Effector CD4-positive, alpha-beta T cell (primary cell): ENCODE data around the gene MEOX1.
"Not testable (repeated sequence)": the region's sequence is repeated elsewhere in the genome, so short reads cannot be mapped to it uniquely, and the experiment has no call there.

Source experiments
- DNase-seq: peaks from one replicate; pipeline ENCODE4 v3.0.0-alpha.2; 2020

Gene MEOX1

GRCh38 chr17:43615330-43616028 is 46.2 kb downstream of the MEOX1 start:
- no peak for DNase-seq

GRCh38 chr17:43614561-43614960 is 47.2 kb downstream of the MEOX1 start:
- no peak for DNase-seq

GRCh38 chr17:43613917-43614316 is 47.8 kb downstream of the MEOX1 start:
- no peak for DNase-seq

GRCh38 chr17:43612515-43612914 is 49.2 kb downstream of the MEOX1 start:
- DNase-seq: no peak

GRCh38 chr17:43611230-43611969 is 50.3 kb downstream of the MEOX1 start:
- no peak for DNase-seq

GRCh38 chr17:43609613-43610385 is 51.9 kb downstream of the MEOX1 start:
- no peak for DNase-seq

GRCh38 chr17:43608313-43608712 is 53.4 kb downstream of the MEOX1 start:
- DNase-seq: no peak

GRCh38 chr17:43604549-43604948 is 57.2 kb downstream of the MEOX1 start:
- no peak for DNase-seq

- DNase-seq: no peak
Measured at GRCh38 chr17:43603321-43603720, 58.4 kb downstream of the MEOX1 start.

- DNase-seq: not testable (repeated sequence)
Measured at GRCh38 chr17:43602556-43602955, 59.2 kb downstream of the MEOX1 start.

- DNase-seq: no peak
Measured at GRCh38 chr17:43601280-43602039, 60.3 kb downstream of the MEOX1 start.

GRCh38 chr17:43599835-43600234 is 61.9 kb downstream of the MEOX1 start:
- no peak for DNase-seq

GRCh38 chr17:43599046-43599395 is 62.7 kb downstream of the MEOX1 start:
- DNase-seq: no peak

GRCh38 chr17:43598357-43599045 is 63.2 kb downstream of the MEOX1 start:
- no peak for DNase-seq

- no peak for DNase-seq
Measured at GRCh38 chr17:43597624-43598356, 63.9 kb downstream of the MEOX1 start.

- no peak for DNase-seq
Measured at GRCh38 chr17:43595466-43595865, 66.3 kb downstream of the MEOX1 start.

GRCh38 chr17:43591779-43592562 is 69.8 kb downstream of the MEOX1 start:
- DNase-seq: no peak

GRCh38 chr17:43591001-43591400 is 70.7 kb downstream of the MEOX1 start:
- no peak for DNase-seq
